Large intestine (tissue), 3 donors: ENCODE measurements around the gene ASXL1. TPM values are rescaled to one million over a fixed set of nuclear protein-coding genes. Genes with fewer than 3 reads are reported as not detected.

ENCODE experiments used
- DNase-seq, 2 donors: peaks; one replicate each; pipeline versions ENCODE4 v3.0.0 to v3.0.0-alpha.2; 2013
- H3K27ac ChIP-seq: one replicate; pipeline ENCODE4 v1.5.1; 2013; ENCODE audit warnings: low read length
- H3K27me3 ChIP-seq: 2 replicates; pipeline ENCODE4 v1.6.1; 2013; ENCODE audit warnings: low read length; ENCODE audit not compliant: control insufficient read depth, insufficient read depth
- H3K36me3 ChIP-seq: 2 replicates; pipeline ENCODE4 v1.6.1; 2013; ENCODE audit warnings: low read length; ENCODE audit not compliant: control insufficient read depth, insufficient read depth
- H3K4me1 ChIP-seq: one replicate; pipeline ENCODE4 v1.6.1; 2013; ENCODE audit warnings: low read length; ENCODE audit not compliant: control insufficient read depth, insufficient read depth
- H3K4me3 ChIP-seq: one replicate; pipeline ENCODE4 v1.5.1; 2013; ENCODE audit warnings: low read length
- H3K9me3 ChIP-seq: one replicate; pipeline ENCODE4 v1.6.1; 2013; ENCODE audit warnings: mild to moderate bottlenecking, low read depth, low read length, moderate library complexity; ENCODE audit not compliant: control insufficient read depth
- WGBS: methylation state at CpG from one replicate; pipeline ENCODE4 v1.1.5; 2013; ENCODE audit warnings: low lambda C conversion rate; ENCODE audit not compliant: insufficient coverage; 5-methylcytosine and 5-hydroxymethylcytosine counted together
- polyA plus RNA-seq: library from polyadenylated mRNA; unstranded; fragments of 120-200 nt; gene quantifications from one replicate; pipeline ENCODE4 v1.2.1, GENCODE V29; 2013

ASXL1 gene
- polyA plus RNA-seq, 1 donor: 69.3 TPM

DNA sequence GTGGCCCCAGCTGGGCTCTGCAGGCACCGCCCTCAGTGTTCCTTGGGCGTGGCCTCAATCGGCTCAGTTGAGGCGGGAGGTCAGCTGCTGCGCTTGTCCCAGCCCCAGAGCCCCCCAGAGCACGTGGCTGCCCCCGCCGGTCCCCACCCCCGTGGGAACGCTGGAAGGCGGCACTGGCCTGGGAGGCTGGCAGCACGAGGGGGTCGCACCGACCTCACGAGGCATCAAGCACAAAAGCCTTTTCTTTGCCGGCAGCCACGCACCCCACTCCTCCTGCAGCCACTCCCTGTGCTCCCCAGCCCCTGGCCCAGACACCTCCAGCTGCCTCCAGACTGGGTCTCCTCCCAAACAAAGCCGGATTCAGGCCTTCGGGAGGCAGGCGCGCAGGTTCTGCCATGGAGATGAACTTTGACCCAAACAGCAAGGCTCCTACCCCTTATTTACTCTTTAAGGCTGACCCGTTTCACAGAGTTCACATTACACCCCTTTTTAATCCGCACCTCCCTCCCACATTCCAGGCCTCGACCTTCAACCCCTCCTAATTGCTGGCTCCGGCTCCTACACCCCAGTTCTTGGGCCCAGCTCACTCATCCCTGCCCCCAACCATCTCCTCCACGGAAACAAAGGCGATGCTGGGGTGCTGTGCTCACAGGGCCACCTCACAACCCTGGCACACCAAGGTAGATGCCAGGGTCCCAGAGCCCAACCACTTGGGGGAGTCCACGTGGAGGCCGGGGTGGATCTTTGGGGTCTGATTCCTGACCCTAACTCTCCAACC lies 115.3 kb downstream of the ASXL1 start:
- Histone ChIP-seq H3K4me3 (peak overlapping the region; percentile 66), H3K27ac (peak overlapping the region; percentile 92), H3K27me3 (no peaks in the 10 kb centered on the region), H3K4me1 (peaks cover 87% of the 10 kb centered on the region), H3K36me3 (peaks cover 51% of the 10 kb centered on the region), H3K9me3 (no peaks in the 10 kb centered on the region)
- DNase-seq: peak; percentile 53 to 81
- 17% methylated on average over 3 of the region's 29 CpGs for whole genome bisulfite sequencing

DNA sequence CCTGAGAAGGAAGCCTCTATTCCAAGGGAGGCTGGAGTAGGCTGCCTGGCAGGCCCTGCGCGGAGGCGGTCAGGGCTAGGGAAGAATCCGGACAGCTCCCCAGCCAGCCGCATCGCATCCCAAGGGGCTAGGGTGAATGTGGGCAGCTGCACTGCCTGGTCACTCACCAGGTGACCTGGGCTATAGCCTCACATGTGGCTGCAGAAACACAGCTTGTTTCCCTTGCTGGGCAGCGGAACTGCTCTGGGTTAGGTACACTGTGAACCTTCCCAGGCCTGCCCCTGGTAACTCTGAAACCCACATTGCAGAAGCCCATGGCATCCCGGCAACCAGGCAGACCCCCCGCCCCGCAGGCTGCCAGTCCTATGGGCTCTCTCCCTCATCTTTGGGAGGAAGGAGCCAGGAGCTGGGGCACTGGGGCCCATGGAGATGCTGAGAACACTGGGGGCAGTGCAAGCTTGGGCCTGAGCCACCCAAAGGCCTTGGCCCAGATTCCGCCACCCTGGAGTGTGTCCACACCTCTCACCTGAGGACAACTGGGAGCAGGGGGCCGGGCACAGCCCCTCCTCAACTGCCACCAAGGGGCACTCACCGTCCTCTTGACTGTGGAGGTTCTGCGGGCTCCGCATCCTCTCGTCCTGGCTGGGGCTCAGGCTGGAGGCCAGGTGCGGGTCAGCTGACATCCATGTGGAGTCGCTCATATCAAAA lies 116.0 kb downstream of the ASXL1 start:
- WGBS: no CpG with 5 or more reads among the region's 18 CpGs
- Histone ChIP-seq H3K9me3 (no peaks in the 10 kb centered on the region), H3K27me3 (no peaks in the 10 kb centered on the region), H3K4me1 (peaks cover 88% of the 10 kb centered on the region), H3K4me3 (peak overlapping the region; percentile 66), H3K36me3 (peaks cover 47% of the 10 kb centered on the region), H3K27ac (peak overlapping the region; percentile 92)
- peak in 1 of 2 donors; percentile 61 for DNase-seq

DNA sequence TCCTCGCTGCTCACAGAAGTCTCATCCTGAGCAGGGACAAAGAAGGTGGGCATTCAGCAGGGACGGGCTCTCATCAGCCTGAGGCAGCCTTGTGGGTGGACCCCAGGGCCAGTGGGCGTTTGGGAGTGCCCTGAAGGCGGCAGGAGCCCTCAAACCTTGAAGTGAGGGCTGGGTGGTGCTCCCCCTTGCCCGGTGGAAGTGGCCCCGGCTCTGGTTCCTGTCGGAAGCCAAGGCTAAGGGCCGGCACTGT lies 116.5 kb downstream of the ASXL1 start:
- peak overlapping the region; percentile 66 for H3K4me3 ChIP-seq
- DNase-seq: no peak
- H3K27me3 ChIP-seq: no peaks in the 10 kb centered on the region
- peaks cover 46% of the 10 kb centered on the region for H3K36me3 ChIP-seq
- WGBS: no CpG with 5 or more reads among the region's 8 CpGs
- peaks cover 91% of the 10 kb centered on the region for H3K4me1 ChIP-seq
- peak overlapping the region; percentile 92 for H3K27ac ChIP-seq
- H3K9me3 ChIP-seq: no peaks in the 10 kb centered on the region

DNA sequence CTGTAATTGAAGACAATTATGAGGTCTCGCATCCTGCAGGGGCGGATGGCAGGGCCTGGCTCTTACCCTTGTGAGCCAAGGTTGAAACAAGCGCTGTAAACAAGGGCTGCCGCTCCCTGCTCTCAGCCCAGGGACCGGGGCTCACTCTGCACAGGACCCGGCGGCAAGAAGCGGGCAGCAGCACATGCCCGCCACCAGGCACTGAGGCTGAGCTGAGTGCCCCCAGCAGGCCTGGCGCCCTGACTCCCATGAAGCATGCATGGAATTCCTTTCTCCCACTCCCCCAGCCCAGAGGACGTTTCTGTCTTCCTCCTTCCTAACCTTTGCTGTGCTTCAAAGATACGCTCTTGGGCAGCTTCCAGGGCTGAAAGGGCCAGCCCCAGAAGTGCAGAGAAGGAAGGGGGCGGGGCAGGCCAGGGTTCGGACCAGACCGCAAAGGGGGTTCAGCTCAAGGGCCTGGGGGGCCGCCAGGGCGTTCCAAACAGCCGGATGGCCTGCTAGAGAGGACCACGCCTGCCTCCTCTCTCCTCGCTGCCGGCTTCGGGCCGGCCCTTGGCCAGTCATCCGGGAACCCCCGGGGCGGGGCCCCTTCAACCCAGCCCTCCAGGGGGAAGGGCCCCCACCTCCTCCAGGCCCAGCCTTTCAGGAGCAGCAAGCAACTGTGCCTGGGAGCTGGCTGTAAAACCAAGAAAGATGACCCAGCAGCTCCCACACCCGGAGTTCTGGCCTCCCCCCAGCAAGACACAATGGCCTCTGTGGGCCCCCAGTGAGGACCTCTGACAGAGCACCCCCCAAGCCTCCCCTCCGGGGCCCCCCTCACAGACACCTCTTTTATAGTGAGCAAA lies 117.1 kb downstream of the ASXL1 start:
- Histone ChIP-seq H3K4me3 (peak overlapping the region; percentile 66), H3K36me3 (peaks cover 40% of the 10 kb centered on the region)
- WGBS: no CpG with 5 or more reads among the region's 28 CpGs

DNA sequence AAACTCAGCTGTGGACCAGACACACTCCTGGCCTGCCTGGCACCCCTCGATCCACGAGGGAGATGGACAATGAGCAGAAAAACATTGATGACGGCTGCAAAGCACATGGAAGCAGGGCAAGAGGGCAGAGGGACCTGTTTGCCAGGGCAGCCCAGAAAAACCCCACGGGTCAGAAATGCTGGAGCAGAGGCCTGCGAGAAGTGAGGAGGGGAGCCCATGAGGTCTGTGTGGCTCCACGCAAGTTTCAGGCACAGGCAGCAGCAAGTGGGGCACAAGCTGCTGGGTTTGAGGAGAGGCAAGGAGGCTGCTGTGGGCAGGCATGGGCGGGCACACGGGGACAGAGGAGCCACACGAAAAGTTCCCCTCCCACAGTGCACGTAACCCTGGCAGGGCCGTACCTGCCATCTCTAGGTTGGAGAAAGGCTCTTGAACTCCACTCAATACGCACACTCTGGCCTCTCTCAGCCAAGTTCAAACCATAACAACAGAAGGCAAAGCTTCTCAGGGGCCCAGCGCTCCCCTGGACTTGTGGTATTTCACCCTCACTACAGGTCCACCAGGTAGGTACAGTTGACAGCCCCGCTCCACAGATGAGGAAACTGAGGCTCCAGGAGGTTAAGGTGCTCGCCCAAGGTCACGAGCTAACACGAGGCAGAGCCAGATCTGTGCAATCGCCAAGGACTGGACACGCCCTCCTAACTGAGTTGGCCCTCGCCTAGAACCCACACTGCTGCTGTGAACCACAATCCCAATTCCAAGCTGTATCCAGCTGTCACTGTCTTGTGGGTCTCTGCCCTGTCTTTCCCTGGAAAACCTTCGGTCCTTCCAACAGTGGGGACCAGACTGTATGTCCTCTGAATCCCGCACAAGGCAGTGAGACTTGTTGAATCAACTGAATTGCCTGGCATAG lies 118.8 kb downstream of the ASXL1 start:
- Histone ChIP-seq H3K27ac (peak overlapping the region; percentile 92), H3K4me1 (peaks cover 91% of the 10 kb centered on the region), H3K27me3 (no peaks in the 10 kb centered on the region), H3K4me3 (peak overlapping the region; percentile 66), H3K9me3 (no peaks in the 10 kb centered on the region), H3K36me3 (peaks cover 23% of the 10 kb centered on the region)
- DNase-seq: peak in 1 of 2 donors; percentile 43
- WGBS: no CpG with 5 or more reads among the region's 22 CpGs

More for the DNA sequence above, 117.1 kb downstream of the ASXL1 start:
- Histone ChIP-seq H3K27me3 (no peaks in the 10 kb centered on the region), H3K4me1 (peaks cover 90% of the 10 kb centered on the region), H3K27ac (peak overlapping the region; percentile 92), H3K9me3 (no peaks in the 10 kb centered on the region)
- DNase-seq: peak; percentile 96 to 99

DNA sequence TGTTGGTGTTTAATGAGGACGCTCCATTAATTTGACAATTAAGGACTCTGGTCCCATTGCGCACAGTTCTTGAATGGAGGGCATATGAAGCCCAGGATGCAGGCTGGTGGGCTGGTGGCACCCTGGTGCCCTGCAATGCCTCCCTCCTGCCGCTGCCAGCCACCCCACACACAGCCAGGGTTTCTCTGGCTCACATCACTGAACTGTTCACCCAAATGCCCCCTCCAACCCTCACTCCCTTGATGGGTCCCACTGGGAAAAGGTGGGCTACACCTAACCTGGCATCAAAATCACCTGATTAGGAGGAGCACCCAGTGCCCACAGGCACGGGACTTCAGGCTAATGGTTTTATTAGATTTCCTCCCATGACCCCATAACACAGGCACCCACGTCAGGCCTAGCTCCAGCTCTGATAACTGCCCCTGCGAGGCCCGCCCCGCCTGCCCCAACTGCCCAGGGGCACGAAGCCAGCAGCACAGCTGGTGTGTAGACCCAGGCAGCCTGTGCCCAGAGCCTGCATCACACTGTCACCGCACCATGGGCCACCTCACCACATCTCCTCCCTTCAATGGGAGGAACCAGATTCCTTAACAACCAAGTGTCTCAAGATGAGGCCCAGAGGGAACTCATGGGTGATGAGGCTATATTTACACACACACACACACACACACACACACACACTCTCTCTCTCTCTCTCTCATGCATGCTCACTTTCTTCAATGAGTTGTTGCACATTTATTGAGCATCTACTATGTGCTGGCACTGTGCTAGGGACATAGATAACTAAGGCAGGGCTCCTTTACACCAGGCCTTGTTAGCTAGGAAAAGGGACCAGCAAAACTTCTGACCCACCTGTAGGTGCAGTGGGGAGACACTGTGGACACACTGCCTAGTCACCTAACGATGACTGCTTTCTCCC lies 119.7 kb downstream of the ASXL1 start:
- 33% methylated on average over 1 of the region's 11 CpGs for WGBS
- Histone ChIP-seq H3K27ac (peak overlapping the region; percentile 92), H3K36me3 (peaks cover 13% of the 10 kb centered on the region), H3K27me3 (no peaks in the 10 kb centered on the region), H3K4me1 (peaks cover 81% of the 10 kb centered on the region), H3K9me3 (no peaks in the 10 kb centered on the region), H3K4me3 (no peak overlapping the region)
- peak; percentile 56 to 68 for DNase-seq

DNA sequence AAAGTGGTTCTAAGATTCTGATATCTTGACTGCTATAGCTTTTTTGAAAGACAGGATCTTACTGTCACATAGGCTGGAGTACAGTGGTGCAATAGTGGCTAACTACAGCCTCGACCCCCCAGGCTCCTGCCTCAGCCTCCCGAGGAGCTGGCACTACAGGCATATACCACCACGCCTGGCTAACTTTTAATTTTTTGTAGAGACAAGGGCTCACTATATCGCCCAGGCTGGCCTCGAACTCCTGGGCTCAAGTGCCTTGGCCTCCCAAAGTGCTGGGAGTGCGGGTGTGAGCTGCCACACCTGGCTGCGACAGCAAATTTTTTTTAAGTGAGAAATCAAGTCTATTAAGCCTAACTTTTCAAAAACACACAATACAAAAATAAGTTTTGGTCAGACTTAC lies 120.4 kb downstream of the ASXL1 start:
- H3K27me3 ChIP-seq: no peaks in the 10 kb centered on the region
- DNase-seq: no peak
- H3K27ac ChIP-seq: peak overlapping the region; percentile 92
- peaks cover 8% of the 10 kb centered on the region for H3K36me3 ChIP-seq
- WGBS: no CpG with 5 or more reads among the region's 7 CpGs
- H3K4me1 ChIP-seq: peaks cover 76% of the 10 kb centered on the region
- no peaks in the 10 kb centered on the region for H3K9me3 ChIP-seq
- H3K4me3 ChIP-seq: no peak overlapping the region

DNA sequence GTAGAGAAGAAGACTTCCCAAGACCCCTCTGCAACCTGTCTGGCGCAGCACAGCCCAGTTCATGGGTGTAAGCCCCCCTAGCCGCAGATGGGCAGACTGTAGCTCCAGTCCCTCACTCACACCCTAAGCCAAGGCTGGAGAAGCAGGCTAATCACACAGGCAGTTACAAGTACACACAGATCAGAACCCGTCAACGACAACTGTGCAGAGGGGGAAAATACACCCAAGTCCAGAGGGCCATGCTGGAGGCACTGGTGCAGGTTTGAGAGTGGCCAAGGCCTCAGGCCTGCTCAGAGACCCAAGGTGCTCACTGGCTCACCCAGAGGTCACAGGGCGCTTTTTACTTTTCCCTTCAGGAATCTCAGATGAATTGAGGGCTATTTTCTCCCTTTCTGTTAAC lies 120.9 kb downstream of the ASXL1 start:
- WGBS: no CpG with 5 or more reads among the region's 5 CpGs
- Histone ChIP-seq H3K36me3 (peaks cover 5% of the 10 kb centered on the region), H3K4me1 (peaks cover 73% of the 10 kb centered on the region)

DNA sequence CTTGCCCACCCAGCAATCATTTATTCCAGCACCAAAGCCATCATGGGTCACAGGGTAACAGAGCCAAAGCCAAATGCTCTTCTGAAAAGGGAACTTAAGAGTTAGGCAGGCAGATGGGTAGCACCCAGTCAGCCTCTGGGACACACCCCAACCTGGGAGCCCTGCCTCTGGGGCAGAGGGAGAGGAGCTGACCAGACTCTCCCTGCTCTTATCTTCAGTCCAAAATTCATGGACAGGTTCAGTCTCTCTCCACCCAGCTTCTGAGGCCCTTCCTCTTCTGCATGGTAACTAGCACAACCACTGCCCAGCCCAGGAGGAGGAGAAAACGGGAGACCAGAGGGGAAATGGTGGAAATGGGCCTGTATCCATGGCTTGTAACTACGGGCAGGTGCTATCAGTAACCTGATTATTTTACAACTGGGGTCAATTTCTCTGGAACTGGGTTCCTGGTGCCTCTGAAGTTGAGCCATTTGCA lies 121.6 kb downstream of the ASXL1 start:
- Histone ChIP-seq H3K4me1 (peaks cover 66% of the 10 kb centered on the region), H3K36me3 (no peaks in the 10 kb centered on the region)
- WGBS: no CpG with 5 or more reads among the region's 2 CpGs

More for the DNA sequence above, 120.9 kb downstream of the ASXL1 start:
- Histone ChIP-seq H3K27ac (peak overlapping the region; percentile 92), H3K4me3 (no peak overlapping the region), H3K27me3 (no peaks in the 10 kb centered on the region), H3K9me3 (no peaks in the 10 kb centered on the region)
- DNase-seq: no peak

More for the DNA sequence above, 121.6 kb downstream of the ASXL1 start:
- H3K27me3 ChIP-seq: no peaks in the 10 kb centered on the region
- H3K9me3 ChIP-seq: no peaks in the 10 kb centered on the region
- H3K4me3 ChIP-seq: no peak overlapping the region
- H3K27ac ChIP-seq: peak overlapping the region; percentile 92
- peak; percentile 85 to 93 for DNase-seq
